T follicular helper cell (primary cell): Measurements from ENCODE around the gene ITGB6.

Source experiments
- DNase-seq: peaks from one replicate; pipeline ENCODE4 v3.0.0-alpha.2; 2020; ENCODE audit warnings: low read depth
- total RNA-seq, 2 experiments: gene quantifications; one replicate each; lab custom pipeline; 2026; lab: John Stamatoyannopoulos, UW

The ITGB6 gene
- total RNA-seq: 0 reads per million in 2 experiments

- DNase-seq: no peak
Measured at GRCh38 chr2:160199683-160200389, at the start of gene ITGB6. ITGB6 (minus strand) TSS chr2:160200272; CDS start chr2:160200063, 209 bp downstream.

- DNase-seq: no peak
Measured at GRCh38 chr2:160247296-160248035, 47.4 kb upstream of the ITGB6 start.

GRCh38 chr2:160246356-160246755 lies 46.3 kb upstream of the ITGB6 start:
- DNase-seq: no peak

- DNase-seq: no peak
Measured at GRCh38 chr2:160245614-160246155, 45.6 kb upstream of the ITGB6 start.

GRCh38 chr2:160242893-160243564 lies 43.0 kb upstream of the ITGB6 start:
- DNase-seq: no peak

GRCh38 chr2:160241251-160242137 lies 41.4 kb upstream of the ITGB6 start:
- no peak for DNase-seq

- no peak for DNase-seq
Measured at GRCh38 chr2:160239436-160239835, 39.4 kb upstream of the ITGB6 start.

- DNase-seq: no peak
Measured at GRCh38 chr2:160238392-160238791, 38.3 kb upstream of the ITGB6 start.

GRCh38 chr2:160232905-160233475 lies 32.9 kb upstream of the ITGB6 start:
- no peak for DNase-seq

- no peak for DNase-seq
Measured at GRCh38 chr2:160229591-160229990, 29.5 kb upstream of the ITGB6 start.

- no peak for DNase-seq
Measured at GRCh38 chr2:160228141-160228917, 28.3 kb upstream of the ITGB6 start.

- no peak for DNase-seq
Measured at GRCh38 chr2:160227293-160227915, 27.3 kb upstream of the ITGB6 start.

- no peak for DNase-seq
Measured at GRCh38 chr2:160226367-160226766, 26.3 kb upstream of the ITGB6 start.

GRCh38 chr2:160225722-160226121 lies 25.6 kb upstream of the ITGB6 start:
- DNase-seq: no peak

GRCh38 chr2:160224507-160224906 lies 24.4 kb upstream of the ITGB6 start:
- DNase-seq: no peak

GRCh38 chr2:160224060-160224459 lies 24.0 kb upstream of the ITGB6 start:
- DNase-seq: no peak

GRCh38 chr2:160223560-160223959 lies 23.5 kb upstream of the ITGB6 start:
- DNase-seq: no peak

GRCh38 chr2:160222546-160223283 lies 22.6 kb upstream of the ITGB6 start:
- DNase-seq: no peak
